Hematopoietic multipotent progenitor cell (in vitro differentiated cells): Measurements from ENCODE around the gene RPA4. TPM values are rescaled to one million over a fixed set of nuclear protein-coding genes. Genes with fewer than 3 reads are reported as not detected.
A peak's percentile ranks its signal among the peaks of the same experiment; 100 is the strongest.
"Not testable (repeated sequence)": the region's sequence is repeated elsewhere in the genome, so short reads cannot be mapped to it uniquely, and the experiment has no call there.

Source experiments
- DNase-seq, 3 donors: peaks; one replicate each; pipeline ENCODE4 v3.0.0-alpha.2; 2011 to 2015; ENCODE audit warnings: low read depth in 2 of 3, low spot score in 2 of 3
- total RNA-seq: library from RNA; depleted of rRNA; stranded (reverse); fragments of >200 nt; gene quantifications from one replicate; pipeline ENCODE4 v1.2.3, GENCODE V29; 2012

Gene RPA4
- 1.6 TPM for total RNA-seq

GRCh38 chrX:96883608-96884007, at the start of gene RPA4:
TSS of gene RPA4 (plus strand) at chrX:96883908. CDS start at chrX:96884311, 403 bp downstream.
- DNase-seq = no peak

GRCh38 chrX:96834137-96834536, 49.6 kb upstream of the RPA4 start:
- DNase-seq = no peak

- no peak for DNase-seq
Observed at GRCh38 chrX:96835660-96836289, 47.9 kb upstream of the RPA4 start.

- no peak for DNase-seq
Observed at GRCh38 chrX:96837808-96838207, 45.9 kb upstream of the RPA4 start.

- no peak for DNase-seq
Observed at GRCh38 chrX:96838537-96838936, 45.2 kb upstream of the RPA4 start.

GRCh38 chrX:96841325-96841724, 42.4 kb upstream of the RPA4 start:
- DNase-seq = no peak

- DNase-seq = not testable (repeated sequence)
Observed at GRCh38 chrX:96841866-96842265, 41.8 kb upstream of the RPA4 start.

GRCh38 chrX:96843566-96843965, 40.1 kb upstream of the RPA4 start:
- no peak for DNase-seq

GRCh38 chrX:96846841-96847240, 36.9 kb upstream of the RPA4 start:
- no peak for DNase-seq

- DNase-seq = not testable (repeated sequence)
Observed at GRCh38 chrX:96859422-96859821, 24.3 kb upstream of the RPA4 start.

GRCh38 chrX:96861218-96861617, 22.5 kb upstream of the RPA4 start:
- DNase-seq = peak in 1 of 3 donors; percentile 17

GRCh38 chrX:96861661-96862060, 22.0 kb upstream of the RPA4 start:
- DNase-seq = no peak

GRCh38 chrX:96884027-96884426, 319 bp downstream of the RPA4 start:
- DNase-seq = no peak

- no peak for DNase-seq
Observed at GRCh38 chrX:96889726-96890125, 6.0 kb downstream of the RPA4 start.

GRCh38 chrX:96906741-96907140, 23.0 kb downstream of the RPA4 start:
- DNase-seq = peak in 1 of 3 donors; percentile 1

GRCh38 chrX:96907516-96908272, 24.0 kb downstream of the RPA4 start:
- DNase-seq = no peak

- DNase-seq = no peak
Observed at GRCh38 chrX:96909291-96909690, 25.6 kb downstream of the RPA4 start.

GRCh38 chrX:96918864-96919263, 35.2 kb downstream of the RPA4 start:
- DNase-seq = no peak

GRCh38 chrX:96919672-96920071, 36.0 kb downstream of the RPA4 start:
- no peak for DNase-seq

GRCh38 chrX:96924581-96924980, 40.9 kb downstream of the RPA4 start:
- no peak for DNase-seq

- DNase-seq = no peak
Observed at GRCh38 chrX:96929036-96929435, 45.3 kb downstream of the RPA4 start.
